Epithelial cell of prostate (primary cell): Measurements from ENCODE around the gene SERPINB7.

Experiments
- DNase-seq: peaks from one replicate; pipeline ENCODE4 v3.0.0-alpha.2; 2011; ENCODE audit warnings: low read depth, low spot score
- H3K27ac ChIP-seq: fragments of 450-650 bp; 2 replicates; pipeline ENCODE4 v1.5.1; 2017; ENCODE audit warnings: mild to moderate bottlenecking

SERPINB7 gene

DNA sequence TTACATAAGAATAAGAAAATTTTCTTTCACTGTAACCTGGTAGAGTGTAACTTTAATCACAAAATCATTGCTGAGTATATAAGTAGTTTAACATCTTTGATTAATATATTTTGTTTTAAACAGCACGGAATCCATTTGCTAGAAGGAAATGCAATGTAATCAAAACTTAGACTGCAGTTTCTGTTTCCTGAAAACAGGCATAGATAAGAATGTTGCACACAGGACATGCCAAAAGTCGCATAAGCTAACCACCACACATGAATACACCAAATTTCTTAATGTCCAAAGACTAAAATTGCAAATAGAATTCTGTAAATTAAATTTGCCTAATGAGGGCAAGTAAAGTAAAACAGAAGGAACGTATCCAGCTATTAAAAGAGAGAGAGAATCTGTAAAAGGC lies 61.2 kb downstream of the SERPINB7 start:
- no peak overlapping the region for H3K27ac ChIP-seq
- no peak for DNase-seq

DNA sequence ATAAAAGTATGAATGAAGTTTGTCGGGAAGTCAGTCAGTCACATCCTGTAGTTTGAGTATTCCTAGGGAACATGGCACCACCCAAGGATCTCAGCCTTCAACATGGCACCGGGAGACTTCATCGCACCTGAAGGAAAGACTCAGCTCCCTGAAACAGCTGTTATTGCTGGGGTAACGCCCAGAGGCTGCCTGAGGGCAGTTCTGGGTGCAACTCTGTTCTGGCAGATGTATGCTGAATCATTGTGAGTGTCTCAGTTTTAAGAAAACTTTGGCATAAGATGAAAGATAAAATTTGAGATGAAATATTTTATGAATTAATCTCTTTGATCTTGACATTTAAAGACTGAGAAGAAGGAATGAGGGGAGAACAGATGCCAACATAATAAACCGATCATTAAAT lies 62.4 kb downstream of the SERPINB7 start:
- peak overlapping the region; percentile 17 for H3K27ac ChIP-seq
- no peak for DNase-seq

GRCh38 chr18:63843008-63843407 lies 67.8 kb downstream of the SERPINB7 start:
- no peak overlapping the region for H3K27ac ChIP-seq
- DNase-seq, result no peak

DNA sequence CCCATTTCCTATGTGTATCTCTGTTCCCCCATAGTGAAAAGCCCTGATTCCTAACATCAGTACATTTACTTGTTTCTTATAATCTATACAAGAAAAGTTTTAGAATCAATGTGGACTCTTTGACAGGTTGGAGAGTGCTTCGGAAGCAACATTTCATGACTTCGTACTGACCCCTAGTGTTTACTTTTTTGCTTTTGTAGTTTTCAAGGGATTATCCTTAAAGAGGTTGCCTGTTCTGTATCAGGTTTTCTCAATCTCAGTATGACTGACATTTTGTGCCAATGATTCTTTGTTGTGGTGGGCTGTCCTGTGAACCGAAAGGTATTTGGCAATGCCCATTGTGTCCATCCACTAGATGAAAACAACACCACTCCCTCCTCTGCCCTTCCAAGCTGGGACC lies 69.0 kb downstream of the SERPINB7 start:
- H3K27ac ChIP-seq, result no peak overlapping the region
- no peak for DNase-seq

DNA sequence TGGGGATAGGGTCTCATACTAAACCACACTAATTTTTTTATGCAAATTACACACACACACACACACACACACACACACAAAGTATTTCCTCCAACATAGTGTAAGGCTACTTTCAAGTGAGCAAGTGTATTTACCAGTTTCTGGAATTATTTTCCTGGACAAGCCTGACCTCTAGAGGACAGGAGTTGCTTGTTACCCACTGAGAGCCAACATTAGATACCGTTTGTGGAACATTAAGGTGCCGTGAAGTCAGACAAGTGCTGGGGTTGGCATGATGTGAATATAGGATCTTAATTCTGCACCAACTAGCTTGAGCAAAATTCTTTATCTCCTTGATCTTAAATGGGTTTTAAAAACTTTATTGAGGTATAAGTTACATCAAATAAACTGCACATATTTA lies 72.9 kb downstream of the SERPINB7 start:
- DNase-seq, result no peak
- no peak overlapping the region for H3K27ac ChIP-seq

DNA sequence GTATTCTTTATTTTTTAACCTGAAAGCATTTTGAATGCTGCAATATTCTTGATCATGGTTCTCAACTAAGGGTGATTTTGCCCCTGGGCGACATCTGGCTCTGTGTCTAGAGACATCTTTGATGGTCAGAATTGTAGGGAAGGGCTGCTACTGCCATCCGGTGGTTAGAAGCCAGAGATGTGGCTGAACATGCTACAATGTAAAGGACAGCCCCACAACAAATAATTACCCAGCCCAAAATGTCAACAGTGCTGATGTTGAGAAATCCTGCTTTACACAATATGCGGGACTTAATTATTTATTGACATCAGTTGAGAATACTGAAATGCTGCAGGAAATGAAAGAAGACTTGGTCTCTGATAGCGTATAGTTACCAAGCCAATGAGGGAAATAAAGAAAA lies 74.8 kb downstream of the SERPINB7 start:
- DNase-seq, result no peak
- peak overlapping the region; percentile 55 for H3K27ac ChIP-seq

GRCh38 chr18:63850636-63851035 lies 75.4 kb downstream of the SERPINB7 start:
- H3K27ac ChIP-seq, result peak overlapping the region; percentile 55
- no peak for DNase-seq
